SK-N-SH (cell line): ENCODE data around the gene TRIM47. TPM values are rescaled to one million over a fixed set of nuclear protein-coding genes. Genes with fewer than 3 reads are reported as not detected.

Experiments used
- CTCF ChIA-PET: fragments of 300-600, 350-600 bp; formaldehyde crosslinking; extraction: SDS; loops from one replicate; lab custom pipeline; 2021; lab: Yijun Ruan, JAX
- POLR2A ChIA-PET: fragments of 350-600 bp; sonication (Branson Sonifier 250); formaldehyde crosslinking; extraction: SDS; loops from one replicate; lab custom pipeline; 2020; ENCODE audit warnings: antibody characterized with exemption, inconsistent platforms; lab: Yijun Ruan, JAX
- DNase-seq: peaks from one replicate; pipeline ENCODE4 v3.0.0; 2012
- H2AFZ ChIP-seq: fragments of 200-600 bp; sonication (generic); 2 replicates; pipeline ENCODE4 v1.8.1; 2016; ENCODE audit warnings: antibody characterized with exemption, mild to moderate bottlenecking, low read depth
- H3F3A ChIP-seq: fragments of 200-600 bp; sonication (generic); replicated peaks from 2 replicates; pipeline ENCODE3; 2016; ENCODE audit warnings: antibody characterized with exemption, mild to moderate bottlenecking; ENCODE audit not compliant: insufficient read depth
- H3K27ac ChIP-seq, 2 experiments: fragments of 200-500 bp in 1 of 2; fragments of 200-600 bp in 1 of 2; sonication (Bioruptor generic) in 1 of 2; sonication (generic), shearing (Covaris generic) in 1 of 2; 2 replicates each; pipeline versions ENCODE4 v1.5.1 to v1.6.1; 2014 to 2016; ENCODE audit warnings: low read depth in 2 of 2, inconsistent platforms in 1 of 2, low read length in 1 of 2, mild to moderate bottlenecking in 1 of 2, mixed read lengths in 1 of 2
- H3K27me3 ChIP-seq: fragments of 200-600 bp; sonication (generic), shearing (Covaris generic); 2 replicates; pipeline ENCODE4 v1.6.1; 2016; ENCODE audit warnings: mixed run types; ENCODE audit not compliant: insufficient read depth
- H3K36me3 ChIP-seq, 2 experiments: fragments of 200-500 bp in 1 of 2; fragments of 200-600 bp in 1 of 2; sonication (Bioruptor generic) in 1 of 2; sonication (generic) in 1 of 2; replicated peaks in 1 of 2; 2 replicates each; pipeline versions ENCODE3 to v1.5.1; 2014 to 2016; ENCODE audit warnings: low read length in 1 of 2, mild to moderate bottlenecking in 1 of 2; ENCODE audit not compliant: insufficient read depth in 2 of 2, control insufficient read depth in 1 of 2
- H3K4me1 ChIP-seq, 2 experiments: fragments of 200-500 bp in 1 of 2; fragments of 200-600 bp in 1 of 2; sonication (Bioruptor generic) in 1 of 2; sonication (generic), shearing (Covaris generic) in 1 of 2; 2 replicates each; pipeline versions ENCODE4 v1.5.1 to v1.6.1; 2014 to 2016; ENCODE audit warnings: low read depth in 1 of 2, low read length in 1 of 2, mixed run types in 1 of 2; ENCODE audit not compliant: insufficient read depth in 2 of 2, control insufficient read depth in 1 of 2
- H3K4me2 ChIP-seq: fragments of 200-600 bp; sonication (generic), shearing (Covaris generic); 2 replicates; pipeline ENCODE4 v1.6.1; 2017; ENCODE audit warnings: mixed run types
- H3K4me3 ChIP-seq, 2 experiments: fragments of 200-500 bp in 1 of 2; fragments of 200-600 bp in 1 of 2; sonication (Bioruptor generic) in 1 of 2; sonication (generic), shearing (Covaris generic) in 1 of 2; 2 replicates each; pipeline versions ENCODE4 v1.5.1 to v1.8.1; 2014 to 2016; ENCODE audit warnings: low read depth in 2 of 2, inconsistent platforms in 1 of 2, low read length in 1 of 2, mild to moderate bottlenecking in 1 of 2, mixed read lengths in 1 of 2, moderate library complexity in 1 of 2
- H3K79me2 ChIP-seq: fragments of 200-600 bp; sonication (generic); 2 replicates; pipeline ENCODE4 v1.8.1; 2017; ENCODE audit warnings: mild to moderate bottlenecking; ENCODE audit not compliant: insufficient read depth
- H3K9ac ChIP-seq: fragments of 200-600 bp; sonication (generic); 2 replicates; pipeline ENCODE4 v1.6.1; 2017; ENCODE audit warnings: mixed run types
- H3K9me2 ChIP-seq: fragments of 200-600 bp; sonication (generic); 2 replicates; pipeline ENCODE4 v1.6.1; 2017; ENCODE audit warnings: mixed run types
- H3K9me3 ChIP-seq: fragments of 200-600 bp; sonication (generic); 2 replicates; pipeline ENCODE4 v1.6.1; 2017; ENCODE audit warnings: mixed run types, mild to moderate bottlenecking, moderate library complexity
- H4K20me1 ChIP-seq: fragments of 200-600 bp; sonication (generic); 2 replicates; pipeline ENCODE4 v1.6.1; 2017; ENCODE audit warnings: mild to moderate bottlenecking, mixed run types; ENCODE audit not compliant: insufficient read depth
- ELF1 ChIP-seq: IDR thresholded peaks from 2 replicates; pipeline ENCODE4 v1.4.0; 2012
- EZH2phosphoT487 ChIP-seq: fragments of 200-600 bp; sonication (generic); IDR thresholded peaks from 2 replicates; pipeline ENCODE4 v1.6.1; 2017; ENCODE audit warnings: low read depth, mixed run types, mild to moderate bottlenecking, antibody characterized with exemption, moderate library complexity, borderline replicate concordance
- FOSL2 ChIP-seq: IDR thresholded peaks from 2 replicates; pipeline ENCODE4 v1.4.0; 2012; ENCODE audit warnings: low read depth, mild to moderate bottlenecking, moderate library complexity, borderline replicate concordance
- FOXM1 ChIP-seq: IDR thresholded peaks from 2 replicates; pipeline ENCODE4 v1.4.0; 2012; ENCODE audit warnings: low read depth, mild to moderate bottlenecking
- GATA2 ChIP-seq: sonication (generic); formaldehyde crosslinking; IDR thresholded peaks from 2 replicates; pipeline ENCODE4 v1.5.0; 2020; ENCODE audit warnings: mild to moderate bottlenecking, missing genetic modification reagents
- IRF3 ChIP-seq: fragments of 150-350 bp; IDR thresholded peaks from 2 replicates; pipeline ENCODE4 v1.6.1; 2016; ENCODE audit warnings: mild to moderate bottlenecking, low read depth, low read length
- MXI1 ChIP-seq: IDR thresholded peaks from 2 replicates; pipeline ENCODE4 v1.6.1; 2012; ENCODE audit warnings: mild to moderate bottlenecking, low read depth, low read length, improper control_type of control experiment
- POLR2AphosphoS5 ChIP-seq: IDR thresholded peaks from 2 replicates; pipeline ENCODE4 v1.6.1; 2012; ENCODE audit warnings: low read depth, low read length
- RAD21 ChIP-seq: IDR thresholded peaks from 2 replicates; pipeline ENCODE4 v1.6.1; 2012; ENCODE audit warnings: mild to moderate bottlenecking, low read length
- RFX5 ChIP-seq: IDR thresholded peaks from 2 replicates; pipeline ENCODE4 v1.6.1; 2012; ENCODE audit warnings: mild to moderate bottlenecking, improper control_type of control experiment, low read length
- SMC3 ChIP-seq: IDR thresholded peaks from 2 replicates; pipeline ENCODE4 v1.6.1; 2012; ENCODE audit warnings: low read depth, low read length, improper control_type of control experiment
- TCF12 ChIP-seq: IDR thresholded peaks from 2 replicates; pipeline ENCODE4 v1.4.0; 2012
- TEAD4 ChIP-seq: IDR thresholded peaks from 2 replicates; pipeline ENCODE4 v1.4.0; 2012; ENCODE audit warnings: mild to moderate bottlenecking, borderline replicate concordance; ENCODE audit not compliant: insufficient read depth
- USF1 ChIP-seq: IDR thresholded peaks from 2 replicates; pipeline ENCODE4 v1.4.0; 2012; ENCODE audit warnings: low read depth, borderline replicate concordance
- YY1 ChIP-seq: IDR thresholded peaks from 2 replicates; pipeline ENCODE4 v1.4.0; 2012; ENCODE audit warnings: low read depth, mild to moderate bottlenecking
- ZBTB33 ChIP-seq: IDR thresholded peaks from 2 replicates; pipeline ENCODE4 v1.4.0; 2012; ENCODE audit warnings: low read depth, borderline replicate concordance
- WGBS: methylation state at CpG from one replicate; pipeline ENCODE4 v1.1.6; 2017; ENCODE audit warnings: low lambda C conversion rate; 5-methylcytosine and 5-hydroxymethylcytosine counted together
- polyA plus RNA-seq, 3 experiments: library from polyadenylated mRNA; depleted of rRNA; stranded (reverse); fragments of >200 nt; gene quantifications; 2 replicates each; pipeline ENCODE4 v1.2.3, GENCODE V29; 2012
- TF ChIP-seq, protein P1 (sequence below): IDR thresholded peaks from 2 replicates; pipeline ENCODE4 v1.6.1; 2012; ENCODE audit warnings: mild to moderate bottlenecking, low read depth, low read length, moderate library complexity
- TF ChIP-seq, protein P2 (sequence below): fragments of 200-600 bp; sonication (generic); IDR thresholded peaks from 2 replicates; pipeline ENCODE4 v1.6.1; 2017; ENCODE audit warnings: antibody characterized with exemption, mild to moderate bottlenecking, moderate library complexity
- TF ChIP-seq, protein P3 (sequence below): IDR thresholded peaks from 2 replicates; pipeline ENCODE4; 2012

The TRIM47 gene
- polyA plus RNA-seq, 1 of the 3 experiments (the other 2 are of a cell fraction), result 5.1 TPM

GRCh38 chr17:75876938-75877751 lies 1.2 kb downstream of the TRIM47 start:
- peak overlapping the region; percentile 74 for H2AFZ ChIP-seq
- no peaks in the 10 kb centered on the region for H3K36me3 ChIP-seq
- WGBS, result 38% methylated on average over 41 of the region's 41 CpGs
- peak; percentile 62 for DNase-seq
- no peaks in the 10 kb centered on the region for H3K9me2 ChIP-seq
- no peaks in the 10 kb centered on the region for H3K9me3 ChIP-seq
- H3K4me2 ChIP-seq, result peak overlapping the region; percentile 76
- peak overlapping the region; percentile 53; the same call in 1 of the 2 replicates for H3K9ac ChIP-seq
- peaks cover 33% of the 10 kb centered on the region for H3F3A ChIP-seq
- ChIA-PET CTCF (interaction anchor here (0.6 to 15.4 kb wide), 18 partner anchors 10 to 161 kb away, joined by 3 to 214 read pairs (median 5); partner anchors contain the start of genes ACOX1, MRPL38, TEN1 and TRIM65), POLR2A (interaction anchor here (0.6 to 2.2 kb wide), 3 partner anchors 8 to 476 kb away, joined by 3 to 9 read pairs (median 4); partner anchors contain the start of gene WBP2)
- no peaks in the 10 kb centered on the region for H3K79me2 ChIP-seq
- H3K4me3 ChIP-seq, result peak overlapping the region; percentile 34 to 49
- no peaks in the 10 kb centered on the region for H3K27me3 ChIP-seq
- peak overlapping the region in 1 of 2 experiments; percentile 87; a peak in 2 of 4 replicates for H3K27ac ChIP-seq
- peaks cover 32 to 36% of the 10 kb centered on the region in 2 experiments; a peak in 3 of 4 replicates for H3K4me1 ChIP-seq
- no peaks in the 10 kb centered on the region; the same call in 1 of the 2 replicates for H4K20me1 ChIP-seq
- TF ChIP-seq, protein P1, sequence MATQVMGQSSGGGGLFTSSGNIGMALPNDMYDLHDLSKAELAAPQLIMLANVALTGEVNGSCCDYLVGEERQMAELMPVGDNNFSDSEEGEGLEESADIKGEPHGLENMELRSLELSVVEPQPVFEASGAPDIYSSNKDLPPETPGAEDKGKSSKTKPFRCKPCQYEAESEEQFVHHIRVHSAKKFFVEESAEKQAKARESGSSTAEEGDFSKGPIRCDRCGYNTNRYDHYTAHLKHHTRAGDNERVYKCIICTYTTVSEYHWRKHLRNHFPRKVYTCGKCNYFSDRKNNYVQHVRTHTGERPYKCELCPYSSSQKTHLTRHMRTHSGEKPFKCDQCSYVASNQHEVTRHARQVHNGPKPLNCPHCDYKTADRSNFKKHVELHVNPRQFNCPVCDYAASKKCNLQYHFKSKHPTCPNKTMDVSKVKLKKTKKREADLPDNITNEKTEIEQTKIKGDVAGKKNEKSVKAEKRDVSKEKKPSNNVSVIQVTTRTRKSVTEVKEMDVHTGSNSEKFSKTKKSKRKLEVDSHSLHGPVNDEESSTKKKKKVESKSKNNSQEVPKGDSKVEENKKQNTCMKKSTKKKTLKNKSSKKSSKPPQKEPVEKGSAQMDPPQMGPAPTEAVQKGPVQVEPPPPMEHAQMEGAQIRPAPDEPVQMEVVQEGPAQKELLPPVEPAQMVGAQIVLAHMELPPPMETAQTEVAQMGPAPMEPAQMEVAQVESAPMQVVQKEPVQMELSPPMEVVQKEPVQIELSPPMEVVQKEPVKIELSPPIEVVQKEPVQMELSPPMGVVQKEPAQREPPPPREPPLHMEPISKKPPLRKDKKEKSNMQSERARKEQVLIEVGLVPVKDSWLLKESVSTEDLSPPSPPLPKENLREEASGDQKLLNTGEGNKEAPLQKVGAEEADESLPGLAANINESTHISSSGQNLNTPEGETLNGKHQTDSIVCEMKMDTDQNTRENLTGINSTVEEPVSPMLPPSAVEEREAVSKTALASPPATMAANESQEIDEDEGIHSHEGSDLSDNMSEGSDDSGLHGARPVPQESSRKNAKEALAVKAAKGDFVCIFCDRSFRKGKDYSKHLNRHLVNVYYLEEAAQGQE, result peak; percentile 79
- TF ChIP-seq YY1 (no peak), TCF12 (peak; percentile 85), RFX5 (no peak), EZH2phosphoT487 (no peak), SMC3 (no peak), ELF1 (no peak), FOXM1 (no peak), RAD21 (no peak), ZBTB33 (peak; percentile 72), POLR2AphosphoS5 (peak; percentile 80; the same call in 1 of the 2 replicates), TEAD4 (peak; percentile 81), GATA2 (CRISPR knock-in tag) (no peak), IRF3 (no peak), FOSL2 (peak; percentile 98), MXI1 (no peak), USF1 (0 out of 2 replicates have a peak, but pooled peaks have one; percentile 32)
- TF ChIP-seq, protein P2, sequence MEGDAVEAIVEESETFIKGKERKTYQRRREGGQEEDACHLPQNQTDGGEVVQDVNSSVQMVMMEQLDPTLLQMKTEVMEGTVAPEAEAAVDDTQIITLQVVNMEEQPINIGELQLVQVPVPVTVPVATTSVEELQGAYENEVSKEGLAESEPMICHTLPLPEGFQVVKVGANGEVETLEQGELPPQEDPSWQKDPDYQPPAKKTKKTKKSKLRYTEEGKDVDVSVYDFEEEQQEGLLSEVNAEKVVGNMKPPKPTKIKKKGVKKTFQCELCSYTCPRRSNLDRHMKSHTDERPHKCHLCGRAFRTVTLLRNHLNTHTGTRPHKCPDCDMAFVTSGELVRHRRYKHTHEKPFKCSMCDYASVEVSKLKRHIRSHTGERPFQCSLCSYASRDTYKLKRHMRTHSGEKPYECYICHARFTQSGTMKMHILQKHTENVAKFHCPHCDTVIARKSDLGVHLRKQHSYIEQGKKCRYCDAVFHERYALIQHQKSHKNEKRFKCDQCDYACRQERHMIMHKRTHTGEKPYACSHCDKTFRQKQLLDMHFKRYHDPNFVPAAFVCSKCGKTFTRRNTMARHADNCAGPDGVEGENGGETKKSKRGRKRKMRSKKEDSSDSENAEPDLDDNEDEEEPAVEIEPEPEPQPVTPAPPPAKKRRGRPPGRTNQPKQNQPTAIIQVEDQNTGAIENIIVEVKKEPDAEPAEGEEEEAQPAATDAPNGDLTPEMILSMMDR, result peak; percentile 21; the same call in 1 of the 2 replicates
- TF ChIP-seq, protein P3, sequence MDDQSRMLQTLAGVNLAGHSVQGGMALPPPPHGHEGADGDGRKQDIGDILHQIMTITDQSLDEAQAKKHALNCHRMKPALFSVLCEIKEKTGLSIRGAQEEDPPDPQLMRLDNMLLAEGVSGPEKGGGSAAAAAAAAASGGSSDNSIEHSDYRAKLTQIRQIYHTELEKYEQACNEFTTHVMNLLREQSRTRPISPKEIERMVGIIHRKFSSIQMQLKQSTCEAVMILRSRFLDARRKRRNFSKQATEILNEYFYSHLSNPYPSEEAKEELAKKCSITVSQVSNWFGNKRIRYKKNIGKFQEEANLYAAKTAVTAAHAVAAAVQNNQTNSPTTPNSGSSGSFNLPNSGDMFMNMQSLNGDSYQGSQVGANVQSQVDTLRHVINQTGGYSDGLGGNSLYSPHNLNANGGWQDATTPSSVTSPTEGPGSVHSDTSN, result peak; percentile 53; the same call in 1 of the 2 replicates
